ENCODE results near the gene NSG1.
"Not testable (repeated sequence)": the region's sequence is repeated elsewhere in the genome, so short reads cannot be mapped to it uniquely, and the experiment has no call there.

NSG1 gene

DNA sequence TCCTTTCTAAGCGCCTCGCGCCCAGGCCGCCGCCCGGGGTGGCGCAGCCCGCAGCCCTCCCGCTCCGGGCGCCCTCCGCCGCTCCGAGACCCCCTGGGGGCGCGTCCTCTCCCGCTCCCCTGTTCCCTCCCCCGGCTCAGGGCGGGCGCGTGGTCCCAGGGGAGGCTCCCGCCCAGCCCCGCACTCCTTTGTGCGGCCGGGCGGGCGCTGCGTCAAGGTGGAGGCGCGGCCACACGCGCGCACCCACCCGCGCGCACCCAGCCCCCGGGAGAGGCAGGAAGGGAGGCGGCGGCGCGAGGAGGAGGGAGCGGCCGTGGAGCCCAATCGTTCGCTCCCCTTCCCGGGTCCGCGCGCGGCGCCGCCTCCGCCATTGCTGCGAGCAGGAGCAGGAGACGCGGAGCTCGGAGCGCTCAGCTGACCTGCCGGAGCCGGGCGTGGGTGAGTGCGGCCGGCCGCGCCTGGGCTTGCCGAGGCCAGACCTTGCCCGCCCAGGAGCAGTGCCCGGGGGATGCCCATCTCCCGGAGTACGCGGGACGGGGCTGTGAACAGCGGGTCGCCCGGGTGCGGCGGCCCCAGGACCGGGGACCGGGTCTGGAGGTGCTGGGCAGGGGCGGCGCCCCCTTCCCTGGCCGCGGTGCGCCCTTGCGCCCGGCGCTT lies at the start of gene NSG1:
TSS of gene NSG1 (plus strand) at position 367 of the 657 bp plus-strand sequence. CDS start 528 bp downstream, outside the sequence.
- no peak for DNase-seq

DNA sequence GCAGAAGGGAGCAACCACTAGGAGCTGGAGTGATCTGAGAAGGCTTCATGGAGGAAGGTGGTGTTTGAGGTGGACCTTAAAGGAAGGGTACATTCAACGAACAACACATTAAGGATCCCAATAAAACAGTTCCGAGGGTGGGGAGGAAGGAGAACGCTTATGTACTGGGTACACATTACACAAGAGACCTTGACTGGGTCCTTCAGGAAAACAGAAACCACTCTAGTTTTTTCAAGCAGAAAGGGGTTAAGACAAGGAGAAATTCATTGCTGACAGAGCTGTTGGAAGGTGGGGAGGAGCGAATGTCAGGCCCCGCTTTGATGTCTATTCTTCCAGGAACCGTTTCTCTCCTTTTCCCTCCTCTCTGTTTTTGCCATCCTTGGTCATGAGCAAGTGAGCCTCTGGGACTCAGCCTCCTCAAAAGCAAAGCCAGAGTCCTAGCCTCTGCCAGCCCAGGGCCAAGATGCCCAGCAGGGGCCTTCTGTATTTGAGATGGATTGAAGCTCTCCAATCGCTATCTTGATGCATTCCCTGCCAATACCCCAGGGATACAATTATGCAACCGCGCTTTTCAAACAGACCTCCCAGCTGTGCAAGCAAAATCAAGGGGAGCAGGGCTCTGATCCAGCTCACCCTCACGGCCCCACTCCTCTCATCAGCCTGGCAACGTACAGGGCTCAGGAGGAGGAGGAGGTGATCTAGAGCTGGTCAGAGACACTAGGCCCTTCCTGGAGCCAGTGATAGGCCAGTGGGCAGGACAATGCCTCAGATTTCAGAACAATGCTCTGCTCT lies 48.5 kb upstream of the NSG1 start:
- DNase-seq, result no peak

- DNase-seq, result no peak
Measured at GRCh38 chr4:4339504-4340085, 47.3 kb upstream of the NSG1 start.

- no peak for DNase-seq
Measured at GRCh38 chr4:4341861-4342650, 44.8 kb upstream of the NSG1 start.

GRCh38 chr4:4343038-4343437 lies 43.9 kb upstream of the NSG1 start:
- no peak for DNase-seq

GRCh38 chr4:4344915-4345527 lies 41.9 kb upstream of the NSG1 start:
- peak; percentile 1 for DNase-seq

GRCh38 chr4:4347585-4347984 lies 39.3 kb upstream of the NSG1 start:
- DNase-seq, result no peak

DNA sequence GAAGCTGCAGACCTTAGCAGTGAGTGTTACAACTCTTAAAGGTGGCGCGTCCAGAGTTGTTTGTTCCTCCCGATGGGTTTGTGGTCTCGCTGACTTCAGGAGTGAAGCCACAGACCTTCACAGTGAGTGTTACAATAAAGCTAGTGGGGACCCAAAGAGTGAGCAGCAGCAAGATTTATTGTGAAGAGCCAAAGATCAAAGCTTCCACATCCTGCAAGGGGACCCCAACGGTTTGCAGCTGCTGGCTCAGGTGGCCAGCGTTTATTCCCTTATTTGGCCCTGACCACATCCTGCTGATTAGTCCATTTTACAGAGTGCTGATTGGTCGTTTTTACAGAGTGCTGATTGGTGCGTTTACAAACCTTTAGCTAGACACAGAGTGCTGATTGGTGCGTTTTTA lies 38.3 kb upstream of the NSG1 start:
- not testable (repeated sequence) for DNase-seq

DNA sequence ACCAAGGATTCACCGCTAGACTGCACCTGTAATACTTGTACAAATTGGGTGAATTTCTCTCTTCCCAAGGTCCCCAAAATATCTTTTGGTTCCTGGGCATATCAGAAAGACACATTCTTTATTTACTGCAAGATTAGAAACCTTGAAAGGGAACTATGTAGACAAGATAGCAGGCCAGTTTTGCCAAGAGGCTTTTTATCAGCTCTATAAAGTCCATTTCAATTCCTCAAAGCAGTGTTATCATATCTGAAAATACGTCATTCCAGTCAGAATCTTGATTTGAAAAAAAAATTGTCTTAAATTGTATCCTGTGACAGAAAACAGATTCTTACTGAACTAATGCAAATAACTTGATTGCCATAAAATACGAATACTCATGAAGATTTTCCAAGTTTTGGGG lies 37.0 kb upstream of the NSG1 start:
- no peak for DNase-seq

- no peak for DNase-seq
Measured at GRCh38 chr4:4350909-4351308, 36.0 kb upstream of the NSG1 start.

GRCh38 chr4:4355302-4355701 lies 31.6 kb upstream of the NSG1 start:
- DNase-seq, result no peak

DNA sequence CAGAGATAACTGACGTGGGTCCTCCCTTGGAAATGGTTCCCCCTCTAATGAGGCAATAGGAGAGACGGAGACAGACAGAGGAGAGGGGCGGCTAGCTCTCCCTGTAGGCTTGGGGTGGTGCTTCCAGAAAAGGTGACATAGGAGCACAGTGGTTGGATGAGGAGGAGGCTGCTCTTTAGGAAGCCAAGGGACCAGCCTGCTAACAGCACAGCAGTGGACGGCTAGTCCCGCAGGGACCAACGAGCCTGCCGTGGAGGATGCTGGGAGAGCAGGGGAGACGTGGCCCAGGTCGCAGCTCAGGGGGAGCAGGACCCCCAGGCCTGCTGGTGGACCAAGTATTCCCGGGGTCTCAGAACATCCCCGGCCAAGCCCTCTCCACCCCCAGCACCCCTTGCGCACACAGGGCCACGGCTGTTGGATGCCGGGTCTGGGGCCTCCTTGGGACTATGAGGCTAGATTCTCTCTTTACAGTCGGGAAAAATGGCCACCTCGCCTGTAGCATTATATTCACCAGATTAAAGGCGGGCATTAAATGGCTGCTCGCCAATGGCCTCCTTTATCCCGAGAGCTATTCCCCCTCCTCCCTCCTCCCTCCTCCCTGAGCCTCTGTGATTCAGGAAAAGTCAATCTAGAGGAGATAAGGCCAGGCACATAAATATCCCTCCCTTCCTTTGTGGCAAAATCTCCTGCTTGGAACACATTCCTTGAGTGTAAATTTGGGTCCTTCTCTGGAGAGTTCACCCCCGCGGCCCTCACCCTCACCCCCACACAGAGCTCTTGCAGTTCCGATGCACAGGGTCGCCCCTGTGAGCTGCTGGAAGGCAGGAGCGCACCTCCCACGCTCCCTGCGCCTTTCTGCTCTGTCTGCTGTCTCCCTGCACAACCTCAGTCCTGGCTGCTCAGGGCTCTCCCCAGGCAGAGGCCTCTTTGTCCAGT lies 30.5 kb upstream of the NSG1 start:
- DNase-seq, result no peak

DNA sequence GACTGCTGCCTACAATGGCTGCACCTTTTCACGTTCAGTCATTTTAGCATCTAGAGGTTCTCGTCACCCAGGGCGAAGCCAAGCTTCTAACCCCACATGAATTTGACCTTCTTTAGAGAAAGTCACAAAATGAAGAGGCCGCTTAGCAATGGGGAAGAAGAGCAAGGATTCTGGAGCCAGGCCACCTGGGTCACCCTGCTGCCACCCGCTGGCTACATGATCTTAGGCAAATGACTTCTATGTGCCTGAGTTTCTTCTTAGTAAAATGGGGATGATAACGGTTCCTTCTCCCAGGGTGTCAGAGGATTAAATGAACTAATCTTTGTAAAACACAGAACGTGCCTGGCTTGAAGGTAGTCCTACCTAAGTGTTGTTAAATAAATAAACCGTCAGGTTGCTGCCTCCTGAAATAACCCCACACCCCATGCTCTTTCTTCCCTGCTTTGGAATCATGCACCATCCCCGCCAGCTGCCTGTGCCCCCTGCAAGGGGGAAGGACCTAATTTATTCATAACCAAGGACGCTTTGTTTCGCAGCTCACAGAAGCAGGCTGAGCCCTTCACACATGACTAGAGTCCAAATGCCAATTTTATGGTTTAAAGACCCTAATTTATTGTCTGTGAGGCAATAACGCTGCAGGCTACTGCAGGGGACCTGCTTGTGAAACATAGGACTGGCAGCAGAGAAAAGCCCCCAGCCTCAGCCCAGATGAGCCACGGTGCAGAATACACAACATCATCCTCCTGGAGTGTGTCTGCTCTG lies 28.6 kb upstream of the NSG1 start:
- no peak for DNase-seq

DNA sequence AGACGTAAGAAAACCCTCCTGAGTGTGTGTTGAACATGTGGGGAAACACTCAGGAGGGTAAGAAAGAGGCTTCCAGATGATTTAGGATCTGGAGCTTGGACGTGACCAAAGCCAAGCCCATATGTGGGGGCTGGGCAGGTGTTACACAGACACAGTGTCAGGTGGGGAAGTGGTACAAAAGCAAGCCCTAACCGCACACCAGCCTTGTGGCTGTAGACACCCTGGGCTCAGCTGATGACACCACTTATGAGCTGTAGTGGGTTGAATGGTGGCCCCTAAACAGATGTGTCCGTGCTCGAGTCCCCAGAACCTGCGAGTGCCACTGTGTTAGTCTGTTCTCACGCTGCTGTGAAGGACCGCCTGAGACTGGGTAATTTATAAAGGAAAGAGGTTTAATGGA lies 25.0 kb upstream of the NSG1 start:
- DNase-seq, result no peak

DNA sequence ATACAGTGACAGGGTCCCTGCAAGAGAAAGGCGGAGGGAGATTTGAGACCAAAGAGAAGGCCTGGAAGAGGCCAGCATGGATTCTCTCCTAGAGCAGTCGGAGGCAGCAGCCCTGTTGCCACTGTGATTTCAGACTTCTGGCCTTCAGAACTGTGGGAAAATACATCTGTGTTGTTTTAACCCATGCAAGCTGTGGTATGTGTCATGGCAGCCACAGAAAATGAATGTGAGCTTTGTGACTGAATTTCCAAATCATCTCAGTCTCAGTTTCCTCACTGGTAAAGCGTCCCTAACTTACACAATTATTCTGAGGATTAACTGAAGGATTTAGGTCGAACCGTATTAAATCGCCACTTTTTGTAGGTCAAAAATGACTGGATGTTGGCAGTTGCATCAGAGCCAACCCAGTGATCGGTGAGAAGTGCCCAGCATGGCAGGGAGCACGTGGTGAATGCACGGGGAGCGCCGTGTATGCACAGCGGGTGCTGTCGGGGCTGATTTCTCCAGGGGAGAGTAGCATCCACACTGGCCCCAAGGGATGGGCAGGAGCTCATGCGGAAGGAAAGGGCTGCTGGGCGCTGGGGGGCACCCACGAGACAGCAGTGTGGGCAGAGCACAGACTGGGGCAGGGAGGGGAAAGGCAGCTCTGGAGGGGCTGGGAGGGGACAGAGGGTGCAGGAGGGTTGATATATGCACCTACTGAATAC lies 23.8 kb upstream of the NSG1 start:
- DNase-seq, result no peak

- DNase-seq, result no peak
Measured at GRCh38 chr4:4364061-4364460, 22.8 kb upstream of the NSG1 start.

GRCh38 chr4:4364486-4365208 lies 22.3 kb upstream of the NSG1 start:
- no peak for DNase-seq

- DNase-seq, result no peak
Measured at GRCh38 chr4:4368809-4369580, 17.9 kb upstream of the NSG1 start.
